ENCODE measurements around the gene KSR2.

Gene KSR2

GRCh38 chr12:117593815-117594400 lies 374.9 kb downstream of the KSR2 start:
- CTCF ChIA-PET: interaction anchor here (0.7 to 1.3 kb wide), 4 partner anchors 161 to 339 kb away, joined by 3 to 9 read pairs (median 3); no protein-coding TSS in a partner anchor
- no peak for TF ChIP-seq ZNF704 (tag by site-specific recombination; IDR thresholded peaks at IDR 0.05)
- TF ChIP-seq ZNF398 (tag by site-specific recombination; IDR thresholded peaks at IDR 0.05): no peak
- TF ChIP-seq YY2 (tag by site-specific recombination; IDR thresholded peaks at IDR 0.05): no peak
- no peak for TF ChIP-seq ZNF184 (tag by site-specific recombination; IDR thresholded peaks at IDR 0.05)
- TF ChIP-seq OSR2 (tag by site-specific recombination; IDR thresholded peaks at IDR 0.05): no peak
- TF ChIP-seq ZNF513 (tag by site-specific recombination; IDR thresholded peaks at IDR 0.05): no peak
- TF ChIP-seq ZNF521 (tag by site-specific recombination; IDR thresholded peaks at IDR 0.05): no peak
- no peak for TF ChIP-seq PRDM4 (tag by site-specific recombination; IDR thresholded peaks at IDR 0.05)
- TF ChIP-seq ZNF785 (tag by site-specific recombination; IDR thresholded peaks at IDR 0.05): no peak
- TF ChIP-seq HOXD13 (CRISPR knock-in tag; IDR thresholded peaks at IDR 0.05; ENCODE audit: borderline replicate concordance): no peak
- no peak for TF ChIP-seq OVOL3 (tag by site-specific recombination; IDR thresholded peaks at IDR 0.05)
- no peak for TF ChIP-seq ZNF335 (tag by site-specific recombination; conservative IDR thresholded peaks at IDR 0.05)
- TF ChIP-seq ZNF670 (tag by site-specific recombination; IDR thresholded peaks at IDR 0.05; ENCODE audit: low read depth): no peak
- TF ChIP-seq BCL11B (tag by site-specific recombination; IDR thresholded peaks at IDR 0.05; ENCODE audit: low read depth): no peak
- POLR2A ChIA-PET: no interaction called here

GRCh38 chr12:117592588-117593305 lies 376.0 kb downstream of the KSR2 start:
- Histone ChIP-seq H3K36me3 (ENCODE audit: control insufficient read depth in 2 of 2, insufficient read depth in 1 of 2, low read length in 2 of 2) (no peaks in the 10 kb centered on the region), H3K9me3 (ENCODE audit: control insufficient read depth, insufficient read depth, low read depth, low read length) (no peaks in the 10 kb centered on the region), H3K4me3 (ENCODE audit: low read depth, low read length) (no peak overlapping the region), H3K27ac (ENCODE audit: extremely low read depth, low read depth, low read length) (no peak overlapping the region), H3K4me1 (ENCODE audit: control insufficient read depth, insufficient read depth, low read length) (no peaks in the 10 kb centered on the region)
- CTCF ChIA-PET: interaction anchor here (0.6 to 3.4 kb wide), 3 partner anchors 244 to 356 kb away, joined by 3 to 16 read pairs (median 3); no protein-coding TSS in a partner anchor
- POLR2A ChIA-PET: no interaction called here
- no peak for TF ChIP-seq ZFP3 (tag by site-specific recombination; IDR thresholded peaks at IDR 0.05; ENCODE audit: low read depth)
- TF ChIP-seq ZNF488 (tag by site-specific recombination; IDR thresholded peaks at IDR 0.05): no peak
- TF ChIP-seq HIC1 (tag by site-specific recombination; IDR thresholded peaks at IDR 0.05): no peak
- no peak for TF ChIP-seq ZNF610 (tag by site-specific recombination; IDR thresholded peaks at IDR 0.05; ENCODE audit: borderline replicate concordance)
- TF ChIP-seq ZNF792 (tag by site-specific recombination; IDR thresholded peaks at IDR 0.05): no peak
- no peak for TF ChIP-seq ZNF585B (tag by site-specific recombination; IDR thresholded peaks at IDR 0.05)
- TF ChIP-seq EGR2 (tag by site-specific recombination; IDR thresholded peaks at IDR 0.05; ENCODE audit: low read depth): no peak
- no peak for TF ChIP-seq ZNF121 (tag by site-specific recombination; IDR thresholded peaks at IDR 0.05)
- no peak for TF ChIP-seq ZNF549 (tag by site-specific recombination; IDR thresholded peaks at IDR 0.05)
- no peak for TF ChIP-seq ZNF202 (tag by site-specific recombination; IDR thresholded peaks at IDR 0.05; ENCODE audit: borderline replicate concordance)
- TF ChIP-seq MEIS1 (CRISPR knock-in tag; IDR thresholded peaks at IDR 0.05; ENCODE audit: borderline replicate concordance): no peak

More at GRCh38 chr12:117593815-117594400, 374.9 kb downstream of the KSR2 start:
- H3K36me3 ChIP-seq (ENCODE audit: control insufficient read depth in 2 of 2, insufficient read depth in 1 of 2, low read length in 2 of 2): no peaks in the 10 kb centered on the region
- no peaks in the 10 kb centered on the region for H3K9me3 ChIP-seq (ENCODE audit: control insufficient read depth, insufficient read depth, low read depth, low read length)
- H3K4me1 ChIP-seq (ENCODE audit: control insufficient read depth, insufficient read depth, low read length): no peaks in the 10 kb centered on the region
- H3K27ac ChIP-seq (ENCODE audit: extremely low read depth, low read depth, low read length): no peak overlapping the region
- no peak overlapping the region for H3K4me3 ChIP-seq (ENCODE audit: low read depth, low read length)

Data from HEK293 (cell line).